ENCODE results near the gene NUDT17.
"Not testable (repeated sequence)": the region's sequence is repeated elsewhere in the genome, so short reads cannot be mapped to it uniquely, and the experiment has no call there.

NUDT17 gene

DNA sequence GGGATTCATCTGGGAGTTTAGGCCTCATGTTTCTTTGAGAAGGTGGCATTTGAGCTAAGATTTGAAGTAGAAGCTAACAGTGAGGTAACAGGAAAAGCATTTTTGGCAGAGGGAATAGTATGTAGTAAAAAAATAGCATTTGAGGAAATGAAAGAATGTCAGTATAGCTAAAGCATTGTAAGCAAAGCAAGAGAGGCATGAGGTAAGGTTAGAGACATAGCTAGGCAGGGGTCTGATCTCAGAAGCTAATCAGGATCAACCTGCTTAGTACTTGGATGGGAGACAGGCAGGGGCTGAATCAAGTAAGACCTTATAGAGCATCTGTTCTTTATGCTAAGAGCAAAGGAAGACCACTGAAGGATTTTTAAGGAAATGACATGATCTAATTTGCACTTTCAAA is 17.5 kb upstream of the NUDT17 start:
- Histone ChIP-seq H3K4me3 (ENCODE audit: low read length) (no peak overlapping the region), H3K4me2 (ENCODE audit: low read length) (no peak overlapping the region), H3K27ac (ENCODE audit: low read depth, low read length) (no peak overlapping the region), H3K79me2 (ENCODE audit: control insufficient read depth, low read length) (peaks cover 37% of the 10 kb centered on the region), H3K9me3 (ENCODE audit: control insufficient read depth, insufficient read depth, low read length) (no peaks in the 10 kb centered on the region), H3K4me1 (ENCODE audit: control insufficient read depth, low read length) (peaks cover 31% of the 10 kb centered on the region), H3F3A (ENCODE audit: control insufficient read depth, insufficient read depth) (no peaks in the 10 kb centered on the region), H4K20me1 (ENCODE audit: control insufficient read depth, insufficient read depth, low read depth, low read length) (peaks cover 7% of the 10 kb centered on the region; the same call in 1 of the 2 replicates), H3K9me2 (replicated peaks; ENCODE audit: control insufficient read depth, low read length) (no peaks in the 10 kb centered on the region), H3K36me3 (ENCODE audit: control insufficient read depth, low read length) (peaks cover 75% of the 10 kb centered on the region), H3K27me3 (ENCODE audit: control insufficient read depth, low read length) (no peaks in the 10 kb centered on the region)
- TF ChIP-seq, protein P1, sequence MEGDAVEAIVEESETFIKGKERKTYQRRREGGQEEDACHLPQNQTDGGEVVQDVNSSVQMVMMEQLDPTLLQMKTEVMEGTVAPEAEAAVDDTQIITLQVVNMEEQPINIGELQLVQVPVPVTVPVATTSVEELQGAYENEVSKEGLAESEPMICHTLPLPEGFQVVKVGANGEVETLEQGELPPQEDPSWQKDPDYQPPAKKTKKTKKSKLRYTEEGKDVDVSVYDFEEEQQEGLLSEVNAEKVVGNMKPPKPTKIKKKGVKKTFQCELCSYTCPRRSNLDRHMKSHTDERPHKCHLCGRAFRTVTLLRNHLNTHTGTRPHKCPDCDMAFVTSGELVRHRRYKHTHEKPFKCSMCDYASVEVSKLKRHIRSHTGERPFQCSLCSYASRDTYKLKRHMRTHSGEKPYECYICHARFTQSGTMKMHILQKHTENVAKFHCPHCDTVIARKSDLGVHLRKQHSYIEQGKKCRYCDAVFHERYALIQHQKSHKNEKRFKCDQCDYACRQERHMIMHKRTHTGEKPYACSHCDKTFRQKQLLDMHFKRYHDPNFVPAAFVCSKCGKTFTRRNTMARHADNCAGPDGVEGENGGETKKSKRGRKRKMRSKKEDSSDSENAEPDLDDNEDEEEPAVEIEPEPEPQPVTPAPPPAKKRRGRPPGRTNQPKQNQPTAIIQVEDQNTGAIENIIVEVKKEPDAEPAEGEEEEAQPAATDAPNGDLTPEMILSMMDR (IDR thresholded peaks at IDR 0.05; ENCODE audit: low read depth, low read length, poor library complexity, severe bottlenecking): no peak
- TF ChIP-seq EZH2phosphoT487 (IDR thresholded peaks at IDR 0.05; ENCODE audit: borderline replicate concordance, low read length): no peak

DNA sequence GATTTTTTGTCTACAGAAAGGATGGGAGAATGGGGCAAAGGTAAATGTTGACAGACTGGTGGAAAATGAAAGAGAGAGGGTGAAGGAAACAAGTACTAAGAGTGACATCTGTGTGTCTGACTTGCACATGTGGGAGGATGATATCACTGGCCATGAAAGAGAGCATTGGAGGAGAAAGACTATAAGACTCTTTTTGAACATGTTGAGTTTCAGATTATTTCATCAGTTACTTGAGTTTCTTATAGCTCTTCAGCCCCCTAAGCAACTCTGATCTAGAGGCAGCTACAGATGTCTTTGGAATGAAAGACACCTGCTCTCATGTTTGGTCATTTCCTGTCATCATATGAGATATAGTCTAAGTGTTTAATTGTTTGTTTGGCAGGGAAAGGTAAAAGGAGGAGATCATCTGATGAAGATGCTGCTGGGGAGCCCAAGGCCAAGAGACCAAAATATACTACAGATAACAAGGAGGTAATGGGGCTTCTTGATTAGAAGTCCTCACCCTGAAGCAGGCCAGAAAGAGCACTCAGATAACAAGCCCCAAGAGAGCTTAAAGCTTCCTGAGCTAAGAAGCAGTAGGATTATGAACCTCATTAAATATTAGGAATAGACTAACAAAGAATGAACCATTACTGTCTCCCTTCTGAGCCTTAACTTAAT is 16.9 kb upstream of the NUDT17 start:
- H3K27me3 ChIP-seq (ENCODE audit: control insufficient read depth, low read length): no peaks in the 10 kb centered on the region
- peaks cover 80% of the 10 kb centered on the region for H3K36me3 ChIP-seq (ENCODE audit: control insufficient read depth, low read length)
- H3K4me2 ChIP-seq (ENCODE audit: low read length): no peak overlapping the region

DNA sequence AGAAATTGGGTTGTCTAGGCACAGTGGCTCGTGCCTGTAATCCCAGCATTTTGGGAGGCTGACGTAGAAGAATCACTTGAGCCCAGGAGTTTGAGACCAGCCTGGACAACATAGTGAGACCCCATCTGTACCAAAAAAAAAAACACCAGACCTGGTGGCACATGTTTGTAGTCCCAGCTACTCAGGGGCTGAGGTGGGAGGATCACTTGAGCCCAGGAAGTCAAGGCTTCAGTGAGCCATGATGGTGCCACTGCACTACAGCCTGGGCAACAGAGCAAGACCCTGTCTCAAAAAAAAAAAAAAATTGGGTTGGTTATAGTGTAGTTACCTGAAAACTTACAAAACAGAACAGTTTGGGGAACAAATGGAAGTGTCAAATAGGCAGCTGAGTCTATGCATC is 14.6 kb upstream of the NUDT17 start:
- not testable (repeated sequence) for H3K9me2 ChIP-seq (replicated peaks; ENCODE audit: control insufficient read depth, low read length); H3F3A ChIP-seq (ENCODE audit: control insufficient read depth, insufficient read depth); H3K27me3 ChIP-seq (ENCODE audit: control insufficient read depth, low read length); H3K27ac ChIP-seq (ENCODE audit: low read depth, low read length); H3K4me3 ChIP-seq (ENCODE audit: low read length); H3K4me2 ChIP-seq (ENCODE audit: low read length); H4K20me1 ChIP-seq (ENCODE audit: control insufficient read depth, insufficient read depth, low read depth, low read length); H3K9me3 ChIP-seq (ENCODE audit: control insufficient read depth, insufficient read depth, low read length)
- Histone ChIP-seq H3K79me2 (ENCODE audit: control insufficient read depth, low read length) (peaks cover 13% of the 10 kb centered on the region), H3K4me1 (ENCODE audit: control insufficient read depth, low read length) (peaks cover 22% of the 10 kb centered on the region), H3K36me3 (ENCODE audit: control insufficient read depth, low read length) (peaks cover 92% of the 10 kb centered on the region)

More for the DNA sequence above, 16.9 kb upstream of the NUDT17 start:
- Histone ChIP-seq H3K9me3 (ENCODE audit: control insufficient read depth, insufficient read depth, low read length) (no peaks in the 10 kb centered on the region), H4K20me1 (ENCODE audit: control insufficient read depth, insufficient read depth, low read depth, low read length) (peaks cover 7% of the 10 kb centered on the region; the same call in 1 of the 2 replicates), H3K4me3 (ENCODE audit: low read length) (no peak overlapping the region), H3K9me2 (replicated peaks; ENCODE audit: control insufficient read depth, low read length) (no peaks in the 10 kb centered on the region), H3K27ac (ENCODE audit: low read depth, low read length) (no peak overlapping the region), H3K79me2 (ENCODE audit: control insufficient read depth, low read length) (peaks cover 35% of the 10 kb centered on the region), H3F3A (ENCODE audit: control insufficient read depth, insufficient read depth) (no peaks in the 10 kb centered on the region), H3K4me1 (ENCODE audit: control insufficient read depth, low read length) (peaks cover 31% of the 10 kb centered on the region)
- TF ChIP-seq, protein P1 (IDR thresholded peaks at IDR 0.05; ENCODE audit: low read depth, low read length, poor library complexity, severe bottlenecking): no peak
- TF ChIP-seq EZH2phosphoT487 (IDR thresholded peaks at IDR 0.05; ENCODE audit: borderline replicate concordance, low read length): no peak

DNA sequence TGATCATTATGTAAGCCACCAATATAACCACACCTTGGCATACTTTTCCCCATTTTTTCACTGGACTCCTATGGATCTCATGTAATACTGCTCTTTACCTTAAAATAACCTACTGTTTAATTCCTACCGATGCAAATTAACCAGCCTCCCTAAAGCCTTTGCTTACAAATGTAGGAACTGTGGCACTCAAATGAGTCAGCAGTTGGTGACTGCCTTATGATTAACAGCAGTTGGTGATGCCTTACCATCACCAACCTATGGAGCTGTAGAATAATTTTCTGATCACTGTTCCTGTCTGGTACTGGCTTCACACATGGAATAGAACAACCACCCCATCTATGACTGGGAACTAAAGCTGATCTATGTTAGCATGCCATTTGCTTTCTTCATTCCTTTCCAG is 7.8 kb upstream of the NUDT17 start:
- no peaks in the 10 kb centered on the region for H4K20me1 ChIP-seq (ENCODE audit: control insufficient read depth, insufficient read depth, low read depth, low read length)

More for the DNA sequence above, 7.8 kb upstream of the NUDT17 start:
- Histone ChIP-seq H3K4me2 (ENCODE audit: low read length) (no peak overlapping the region), H3K9me2 (replicated peaks; ENCODE audit: control insufficient read depth, low read length) (no peaks in the 10 kb centered on the region), H3K79me2 (ENCODE audit: control insufficient read depth, low read length) (no peaks in the 10 kb centered on the region), H3K9me3 (ENCODE audit: control insufficient read depth, insufficient read depth, low read length) (no peaks in the 10 kb centered on the region), H3K4me1 (ENCODE audit: control insufficient read depth, low read length) (no peaks in the 10 kb centered on the region), H3K27ac (ENCODE audit: low read depth, low read length) (no peak overlapping the region), H3F3A (ENCODE audit: control insufficient read depth, insufficient read depth) (peaks cover 11% of the 10 kb centered on the region), H3K27me3 (ENCODE audit: control insufficient read depth, low read length) (no peaks in the 10 kb centered on the region), H3K36me3 (ENCODE audit: control insufficient read depth, low read length) (peaks cover 93% of the 10 kb centered on the region), H3K4me3 (ENCODE audit: low read length) (no peak overlapping the region)
- TF ChIP-seq, protein P1 (IDR thresholded peaks at IDR 0.05; ENCODE audit: low read depth, low read length, poor library complexity, severe bottlenecking): no peak
- no peak for TF ChIP-seq EZH2phosphoT487 (IDR thresholded peaks at IDR 0.05; ENCODE audit: borderline replicate concordance, low read length)
